Hematopoietic multipotent progenitor cell treated with erythropoietin and hydrocortisone succinate and interleukin-3 and kit ligand, for 15 days (in vitro differentiated cells): ENCODE measurements around the gene GCGR.
"Not testable (repeated sequence)": the region's sequence is repeated elsewhere in the genome, so short reads cannot be mapped to it uniquely, and the experiment has no call there.

Source experiments
- DNase-seq: peaks from one replicate; pipeline ENCODE4 v3.0.0-alpha.2; 2015; ENCODE audit warnings: low spot score

Gene GCGR

GRCh38 chr17:81832608-81833159 lies 28.7 kb downstream of the GCGR start:
- peak; percentile 38 for DNase-seq

- peak; percentile 94 for DNase-seq
These were observed 29.4 kb downstream of the GCGR start, which contains the start of gene MCRIP1 for GRCh38 chr17:81833160-81833920. Gene MCRIP1, minus strand, starts transcription at chr17:81833291. Its CDS starts 8,785 bp downstream, at chr17:81824506.

GRCh38 chr17:81833921-81834830 lies 30.2 kb downstream of the GCGR start:
- no peak for DNase-seq

GRCh38 chr17:81834831-81835267 lies 30.9 kb downstream of the GCGR start, which contains the start of gene PPP1R27:
Gene PPP1R27, minus strand, starts transcription at chr17:81835050. Its CDS starts 97 bp downstream, at chr17:81834953.
- DNase-seq, result no peak

- DNase-seq, result no peak
These were observed 33.7 kb downstream of the GCGR start for GRCh38 chr17:81837641-81838040.

- no peak for DNase-seq
These were observed 34.9 kb downstream of the GCGR start for GRCh38 chr17:81838753-81839255.

- no peak for DNase-seq
These were observed 35.4 kb downstream of the GCGR start for GRCh38 chr17:81839301-81839700.

GRCh38 chr17:81840059-81840458 lies 36.1 kb downstream of the GCGR start:
- DNase-seq, result not testable (repeated sequence)

GRCh38 chr17:81840826-81841778 lies 37.2 kb downstream of the GCGR start:
- no peak for DNase-seq

- no peak for DNase-seq
These were observed 37.9 kb downstream of the GCGR start for GRCh38 chr17:81841866-81842265.

- DNase-seq, result no peak
These were observed 38.4 kb downstream of the GCGR start for GRCh38 chr17:81842378-81842724.

GRCh38 chr17:81842725-81843504 lies 39.0 kb downstream of the GCGR start:
- no peak for DNase-seq

GRCh38 chr17:81843713-81844326 lies 39.9 kb downstream of the GCGR start:
- no peak for DNase-seq

- DNase-seq, result no peak
These were observed 40.4 kb downstream of the GCGR start for GRCh38 chr17:81844327-81844851.

- DNase-seq, result no peak
These were observed 40.9 kb downstream of the GCGR start for GRCh38 chr17:81844887-81845286.

- no peak for DNase-seq
These were observed 41.4 kb downstream of the GCGR start for GRCh38 chr17:81845361-81845760.

GRCh38 chr17:81845881-81846742 lies 42.2 kb downstream of the GCGR start:
- no peak for DNase-seq
